RPMI8226 (cell line): ENCODE results near the gene CDT1.
A peak's percentile ranks its signal among the peaks of the same experiment; 100 is the strongest.
"Not testable (repeated sequence)": the region's sequence is repeated elsewhere in the genome, so short reads cannot be mapped to it uniquely, and the experiment has no call there.

Source experiments
- DNase-seq: peaks from one replicate; pipeline ENCODE4 v3.0.0-alpha.2; 2015

The CDT1 gene

DNA sequence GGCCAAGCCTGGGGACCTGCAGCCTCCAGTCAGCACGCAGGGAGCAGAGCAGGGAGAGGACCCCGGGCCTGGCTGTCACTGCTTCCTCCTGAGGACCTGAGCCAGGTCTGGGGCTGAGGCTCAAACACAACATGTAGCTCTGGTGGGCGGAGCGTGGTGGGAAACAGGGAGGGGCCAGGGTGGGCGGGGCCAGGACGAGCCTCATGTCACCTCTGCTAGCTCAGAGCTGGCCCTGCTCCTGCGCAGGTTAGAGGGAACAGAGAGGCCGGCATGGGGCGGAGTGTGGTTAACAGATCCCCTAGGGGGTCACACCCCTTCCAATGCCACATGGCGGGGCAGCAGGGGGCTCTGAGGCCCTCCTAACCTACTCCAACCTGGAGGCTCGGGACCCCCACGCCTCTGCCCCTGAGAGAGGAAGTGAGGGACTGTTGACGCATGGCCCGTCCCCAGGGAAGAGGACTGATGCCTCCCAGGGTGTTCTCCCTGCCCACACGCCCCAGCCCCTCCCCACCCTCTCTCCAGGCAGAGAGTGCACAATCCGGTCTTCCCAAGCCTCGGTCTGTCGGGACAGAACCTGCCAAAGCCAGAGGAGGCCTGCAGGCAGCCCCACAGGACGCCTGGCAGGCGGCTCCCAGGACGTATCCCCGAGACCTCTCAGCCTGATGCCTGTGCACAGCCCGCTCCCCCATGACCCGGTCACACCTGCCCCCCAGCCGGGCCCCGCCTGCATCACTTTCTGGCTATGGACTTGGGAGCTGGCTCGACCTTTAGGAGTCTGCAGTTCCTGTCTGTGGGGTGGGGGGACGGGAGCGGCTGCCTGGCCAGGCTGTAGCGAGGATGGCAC, 33.8 kb upstream of the CDT1 start:
- no peak for DNase-seq

DNA sequence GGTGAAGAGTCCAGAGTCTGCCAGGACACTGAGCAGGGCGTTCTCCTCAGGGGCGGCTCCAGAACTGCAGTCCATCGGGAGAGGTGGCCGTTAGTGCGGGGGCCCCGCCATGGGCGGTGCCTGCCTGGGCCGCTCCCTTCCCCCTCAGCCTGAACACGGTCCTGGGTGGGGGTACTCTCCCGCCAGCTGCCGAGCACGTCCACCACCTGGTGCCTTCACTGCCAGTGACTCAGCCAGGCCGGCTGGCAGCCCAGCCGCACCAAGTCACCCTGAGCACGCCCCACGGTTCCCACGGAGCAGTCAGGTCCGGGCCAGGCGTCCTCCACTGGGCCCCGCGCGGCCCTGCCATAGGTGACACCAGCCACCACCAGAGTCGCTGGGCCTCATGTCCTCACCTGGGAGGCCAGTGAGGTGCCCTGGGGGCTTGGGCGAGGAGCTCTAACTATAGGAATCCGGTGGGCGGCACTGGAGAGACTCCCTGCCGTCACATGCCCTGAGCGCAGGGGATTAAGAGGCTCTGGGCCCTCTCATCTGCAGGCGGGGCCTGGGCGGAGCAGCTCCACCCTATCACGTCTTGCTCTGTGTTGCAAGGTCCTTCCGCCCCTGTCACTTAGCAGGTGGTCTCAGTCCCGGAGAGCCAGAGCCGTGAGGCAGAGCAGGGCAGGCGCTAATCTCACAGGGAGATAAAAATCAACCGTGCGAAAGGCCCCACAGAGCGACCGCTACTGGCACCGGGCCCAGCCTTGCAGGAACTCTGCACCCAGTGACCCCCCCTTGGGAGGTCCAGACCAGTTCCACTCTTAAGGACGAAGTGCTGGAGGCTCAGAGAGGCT, 32.9 kb upstream of the CDT1 start:
- DNase-seq, result no peak

DNA sequence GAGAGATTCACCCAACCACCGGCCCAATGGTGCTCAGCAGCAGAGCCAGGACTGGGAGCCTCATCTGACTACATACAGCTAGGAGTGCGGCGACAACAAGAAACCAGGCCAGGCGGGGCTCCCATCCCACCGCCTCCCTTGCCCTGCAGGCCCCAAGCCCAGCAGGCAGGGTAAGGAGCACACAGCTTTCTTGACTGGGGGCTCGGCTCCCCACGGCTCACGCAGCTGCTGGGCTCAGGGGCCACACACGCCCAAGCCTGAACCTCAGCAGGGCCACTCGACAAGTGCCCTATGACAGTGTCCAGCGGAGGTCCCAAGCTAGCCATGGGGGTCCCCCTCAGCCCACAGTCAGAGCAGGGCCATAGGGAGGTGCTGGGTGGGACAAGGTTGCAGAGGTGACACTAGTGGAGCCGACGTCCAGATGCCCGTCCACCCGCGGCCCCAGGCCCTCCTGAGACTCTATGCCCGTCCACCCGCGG, 32.3 kb upstream of the CDT1 start:
- no peak for DNase-seq

DNA sequence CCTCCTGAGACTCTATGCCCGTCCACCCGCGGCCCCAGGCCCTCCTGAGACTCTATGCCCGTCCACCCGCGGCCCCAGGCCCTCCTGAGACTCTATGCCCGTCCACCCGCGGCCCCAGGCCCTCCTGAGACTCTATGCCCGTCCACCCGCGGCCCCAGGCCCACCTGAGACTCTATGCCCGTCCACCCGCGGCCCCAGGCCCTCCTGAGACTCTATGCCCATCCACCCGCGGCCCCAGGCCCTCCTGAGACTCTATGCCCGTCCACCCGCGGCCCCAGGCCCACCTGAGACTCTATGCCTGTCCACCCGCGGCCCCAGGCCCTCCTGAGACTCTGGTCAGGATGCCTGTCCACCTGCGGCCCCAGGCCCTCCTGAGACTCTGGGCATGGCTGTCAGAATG, 31.8 kb upstream of the CDT1 start:
- DNase-seq, result not testable (repeated sequence)

DNA sequence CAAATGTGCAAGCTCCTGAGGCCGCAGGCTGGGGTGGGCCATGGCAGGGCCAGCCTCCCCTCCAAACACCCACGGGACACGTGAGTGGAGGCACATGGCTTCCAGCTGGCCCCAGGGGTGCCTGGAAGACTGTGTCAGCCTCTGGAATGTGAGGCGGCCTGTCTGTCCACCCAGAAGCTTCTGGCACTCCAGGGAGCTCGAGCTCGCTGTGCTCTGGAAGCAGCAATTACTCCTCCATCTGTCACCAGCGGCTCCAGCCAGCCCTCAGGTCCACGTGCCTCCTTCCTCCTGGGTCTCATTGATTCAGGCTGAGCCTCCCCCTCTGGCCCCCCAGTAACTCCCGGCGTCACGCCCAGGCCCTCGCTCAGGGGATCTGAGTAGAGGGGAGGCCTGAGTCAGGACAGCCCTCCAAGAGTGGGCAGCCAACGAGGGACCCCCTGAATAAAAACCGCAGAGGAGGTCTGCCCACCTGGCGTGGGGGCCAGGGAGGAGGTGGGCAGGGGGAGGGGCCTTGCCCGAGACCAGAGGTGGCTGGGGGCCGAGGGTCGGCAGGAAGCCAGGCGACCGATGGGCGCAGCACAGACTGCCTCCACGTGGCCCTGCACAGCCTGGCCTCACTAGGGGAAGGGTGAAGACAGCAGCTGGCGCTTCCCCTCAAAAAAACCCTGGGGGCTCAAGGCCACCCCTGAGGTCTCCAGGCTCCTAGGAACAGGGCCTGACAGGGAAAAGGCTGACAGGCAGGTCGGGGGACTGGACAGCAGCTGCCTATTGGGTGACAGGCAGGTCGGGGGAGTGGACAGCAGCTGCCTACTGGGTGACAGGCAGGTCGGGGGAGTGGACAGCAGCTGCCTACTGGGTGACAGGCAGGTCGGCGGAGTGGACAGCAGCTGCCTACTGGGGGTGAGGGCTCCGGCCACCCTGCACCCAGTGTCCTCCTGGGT, 30.4 kb upstream of the CDT1 start:
- DNase-seq, result no peak

DNA sequence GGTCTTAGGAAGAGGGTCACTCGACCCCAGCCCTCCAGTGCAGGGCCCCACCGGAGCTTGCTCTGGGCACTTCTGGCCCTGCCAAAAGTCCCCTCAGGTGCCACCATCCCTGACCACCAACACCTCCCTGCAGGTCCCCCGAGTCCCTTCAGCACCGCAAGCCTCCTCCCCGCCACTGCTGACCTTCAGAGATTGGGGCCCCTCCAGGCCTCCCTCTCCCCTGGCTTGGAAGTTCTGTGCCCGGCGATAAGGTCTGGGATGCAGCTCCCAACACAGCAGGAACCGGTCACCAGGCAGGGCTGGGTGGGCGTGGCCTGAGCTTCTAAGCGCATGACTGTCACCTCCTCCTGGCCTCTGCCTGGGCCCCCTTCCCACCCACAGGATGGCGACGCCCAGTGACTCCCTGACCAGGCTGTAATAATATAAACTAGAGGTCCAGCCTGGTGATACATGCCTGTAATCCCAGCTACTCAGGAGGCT, 29.7 kb upstream of the CDT1 start:
- no peak for DNase-seq

DNA sequence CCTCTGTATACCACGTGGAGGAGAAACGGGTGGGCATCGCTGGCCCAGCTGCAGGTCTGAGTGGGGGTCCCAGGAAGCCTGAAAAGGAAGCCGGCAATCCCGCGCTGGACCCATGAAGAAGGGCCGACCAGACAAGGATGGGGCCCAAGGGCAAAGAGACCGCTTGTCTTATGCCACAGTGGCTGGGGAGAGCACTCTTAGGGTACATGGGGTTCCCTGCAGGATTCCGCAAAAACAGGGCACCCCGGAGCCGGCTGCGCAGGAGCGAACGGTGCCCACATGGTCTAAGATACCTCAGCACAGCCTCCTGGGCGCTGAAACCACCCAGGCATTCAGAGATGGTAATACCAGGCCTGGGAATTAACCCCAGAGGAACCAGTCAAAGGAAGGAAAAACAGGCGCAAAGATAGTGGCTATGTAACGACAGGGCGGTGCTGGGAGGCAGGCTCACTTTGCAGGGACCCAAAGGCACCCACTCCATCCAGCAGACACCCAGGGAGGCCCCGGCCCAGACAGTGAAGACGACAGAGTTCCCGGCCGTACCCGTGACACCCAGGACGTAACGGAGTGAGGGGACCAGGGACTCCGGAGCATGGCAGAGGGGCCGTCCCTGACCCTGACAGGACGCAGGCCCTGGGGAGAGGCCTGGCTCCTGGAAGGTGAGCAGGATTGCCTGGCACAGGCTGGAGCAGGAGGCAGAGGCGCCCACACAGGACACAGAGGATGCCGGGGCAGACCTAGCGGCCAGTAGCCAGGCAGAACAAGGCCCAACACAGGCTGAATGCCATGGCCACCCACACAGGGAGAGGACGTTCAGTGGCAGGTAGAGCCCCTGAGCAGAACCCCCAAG, 28.8 kb upstream of the CDT1 start:
- no peak for DNase-seq

DNA sequence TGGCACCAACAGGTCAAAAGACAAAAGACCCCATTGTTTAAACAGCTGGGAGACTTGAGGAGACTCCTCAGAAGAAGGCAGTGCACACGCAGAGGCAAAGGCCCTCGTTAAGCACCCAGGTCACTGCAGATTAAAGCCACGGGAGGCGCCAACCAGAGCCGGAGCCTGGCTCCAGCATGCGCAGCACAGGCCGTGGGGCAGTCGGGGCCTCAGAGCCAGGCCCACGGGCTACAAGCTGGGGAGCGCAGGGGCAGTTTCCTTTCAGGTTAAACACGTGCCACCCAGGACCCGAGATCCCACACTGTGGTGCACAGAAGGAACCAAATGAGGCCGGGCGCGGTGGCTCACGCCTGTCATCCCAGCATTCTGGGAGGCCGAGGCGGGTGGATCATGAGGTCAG, 27.8 kb upstream of the CDT1 start:
- DNase-seq, result no peak

DNA sequence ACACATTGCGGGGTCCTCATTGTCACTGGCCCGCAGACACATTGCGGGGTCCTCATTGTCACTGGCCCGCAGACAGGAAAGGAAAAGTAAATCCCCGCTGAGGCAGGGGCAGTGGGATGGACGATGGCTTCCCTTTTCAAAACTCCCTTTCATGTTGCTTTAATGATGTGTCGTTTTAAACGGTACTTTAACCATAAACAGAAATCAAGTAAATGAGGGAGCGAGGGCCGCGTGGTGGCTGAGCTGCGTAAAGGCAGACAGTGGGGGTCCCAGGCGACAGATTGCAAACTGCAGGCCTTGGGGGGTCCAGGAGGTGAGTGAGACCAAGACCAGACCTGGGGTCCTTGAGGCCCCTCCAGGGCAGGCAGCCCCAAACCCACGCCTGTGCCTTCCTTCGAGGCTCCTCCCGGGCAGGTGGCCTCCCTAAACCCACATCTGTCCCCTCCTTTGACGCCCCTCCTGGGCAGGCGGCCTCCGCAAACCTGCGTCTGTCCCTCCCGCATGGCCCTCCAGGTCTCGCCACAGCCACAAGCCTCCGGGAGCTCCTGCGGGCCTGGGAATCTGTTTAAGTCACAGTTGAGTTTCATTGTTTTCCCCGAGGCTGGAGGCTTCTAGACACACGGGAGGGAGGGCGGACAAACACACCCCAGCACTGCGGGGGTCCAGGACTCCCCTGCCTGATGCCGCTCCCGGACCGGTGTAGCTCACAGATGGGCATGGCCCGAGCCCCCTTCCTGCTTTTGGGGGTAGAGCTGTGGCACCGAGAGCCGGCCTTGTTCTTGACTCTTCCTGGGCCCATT, 25.9 kb upstream of the CDT1 start:
- no peak for DNase-seq

DNA sequence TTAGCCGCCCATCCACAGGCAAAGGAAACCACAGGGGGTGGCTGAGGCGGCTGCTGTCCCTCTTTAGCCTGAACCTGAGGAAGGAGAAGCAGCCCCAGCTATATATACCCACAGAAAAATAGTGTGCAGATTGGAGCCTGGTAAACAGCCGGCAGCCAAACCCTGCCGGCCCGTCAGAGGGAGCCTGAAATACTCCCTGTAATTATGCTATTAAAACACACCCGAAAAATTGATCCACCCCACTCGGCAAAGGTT, 25.4 kb upstream of the CDT1 start:
- DNase-seq, result no peak

DNA sequence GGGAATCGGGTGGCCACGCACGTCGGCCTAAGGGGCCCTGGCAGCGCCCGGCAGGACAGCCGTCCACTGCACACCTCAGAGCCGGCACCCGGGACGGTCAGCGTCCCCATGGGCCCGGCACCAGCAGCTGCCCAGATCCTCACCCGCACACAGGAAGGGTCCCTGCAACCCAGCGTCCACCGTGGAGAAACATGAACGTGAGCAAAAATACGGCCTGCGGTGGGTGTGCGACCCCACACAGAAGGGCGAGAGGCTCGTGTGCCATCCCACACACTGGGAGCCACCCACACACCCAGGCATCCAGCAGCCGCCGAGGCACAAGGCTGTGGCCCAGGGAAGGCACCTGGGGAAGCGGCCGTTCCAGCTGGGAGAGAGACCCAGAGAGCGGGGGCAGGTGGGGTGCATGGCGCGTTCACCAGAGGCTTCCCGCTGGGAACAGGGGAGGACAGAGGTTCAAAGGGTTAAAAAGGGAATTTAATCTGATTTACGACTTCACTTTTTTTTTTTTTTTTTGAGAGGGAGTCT, 25.0 kb upstream of the CDT1 start:
- DNase-seq, result no peak

DNA sequence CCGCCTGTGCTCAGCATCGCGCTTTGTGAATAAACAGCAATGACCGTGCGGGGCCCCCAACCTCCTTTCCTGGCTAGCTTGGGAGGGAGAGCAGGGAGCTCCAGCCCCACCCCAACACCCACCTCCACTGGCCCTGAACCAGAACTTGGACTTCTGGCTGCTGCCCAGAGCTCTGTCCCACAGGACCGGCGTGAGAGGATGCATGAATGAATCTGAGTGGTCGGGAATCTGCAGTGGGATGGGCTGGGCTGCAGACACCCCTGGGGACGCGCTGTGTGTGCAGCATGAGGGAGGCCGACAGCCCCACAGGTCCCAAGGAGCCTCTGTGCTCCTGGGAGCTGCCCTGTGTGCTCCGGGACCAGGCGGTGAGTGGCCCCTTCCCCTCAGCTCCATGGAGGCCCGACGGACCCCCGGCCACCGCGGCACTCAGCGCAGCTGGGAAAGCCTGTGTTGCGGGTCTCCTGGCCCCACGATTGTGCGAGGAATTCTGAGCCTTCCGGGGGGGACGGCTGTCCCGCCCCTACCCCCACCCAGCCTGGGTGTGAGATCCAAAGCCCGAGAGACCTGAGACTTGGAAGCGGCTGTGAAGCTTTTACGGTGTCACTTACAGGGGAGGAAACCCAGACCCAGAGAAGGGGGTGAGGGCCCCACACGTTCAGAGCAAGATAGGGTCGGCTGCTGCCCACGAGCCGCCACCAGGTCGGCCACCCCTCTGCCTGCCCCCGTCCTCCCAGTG, 24.0 kb upstream of the CDT1 start:
- DNase-seq, result no peak

DNA sequence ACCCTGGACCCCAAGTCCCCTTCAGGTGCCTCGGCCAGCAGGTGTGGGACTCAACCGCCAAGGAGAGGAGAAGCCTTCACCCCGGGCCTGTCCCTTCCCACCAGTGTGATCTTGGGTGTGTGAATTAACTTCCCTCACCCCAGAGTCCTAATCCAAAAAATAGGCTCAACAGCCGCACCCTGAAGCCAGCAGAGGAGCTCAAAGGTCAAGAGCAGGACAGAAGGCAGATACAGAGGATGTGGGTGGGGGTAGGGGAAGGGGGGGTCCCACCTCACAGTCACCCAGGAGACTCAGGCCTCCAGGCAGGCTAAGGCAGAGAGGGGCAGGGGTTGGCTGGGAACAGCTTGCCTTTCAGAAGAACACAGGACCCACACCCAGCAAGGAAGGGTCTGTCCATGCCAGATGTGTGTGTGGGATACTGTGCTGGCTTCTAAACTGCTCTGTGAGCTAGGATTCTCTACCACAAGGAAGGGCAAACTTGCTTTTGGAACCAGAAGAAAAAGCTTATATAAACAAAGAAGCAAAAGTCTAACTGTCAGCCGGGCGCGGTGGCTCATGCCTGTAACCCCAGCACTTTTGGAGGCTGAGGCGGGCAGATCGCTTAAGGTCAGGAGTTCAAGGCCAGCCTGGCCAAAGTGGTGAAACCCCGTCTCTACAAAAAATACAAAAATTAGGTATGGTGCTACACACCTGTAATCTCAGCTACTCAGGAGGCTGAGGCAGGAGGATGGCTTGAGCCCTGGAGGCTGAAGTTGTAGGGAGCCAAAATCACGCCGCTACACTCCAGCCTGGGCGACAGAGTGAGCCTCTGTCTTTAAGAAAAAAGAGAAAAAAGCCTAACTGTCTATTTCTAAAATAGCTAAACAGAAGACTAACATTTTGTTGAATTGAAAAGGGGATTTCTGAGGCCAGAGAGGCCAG, 23.2 kb upstream of the CDT1 start:
- peak; percentile 21 for DNase-seq

DNA sequence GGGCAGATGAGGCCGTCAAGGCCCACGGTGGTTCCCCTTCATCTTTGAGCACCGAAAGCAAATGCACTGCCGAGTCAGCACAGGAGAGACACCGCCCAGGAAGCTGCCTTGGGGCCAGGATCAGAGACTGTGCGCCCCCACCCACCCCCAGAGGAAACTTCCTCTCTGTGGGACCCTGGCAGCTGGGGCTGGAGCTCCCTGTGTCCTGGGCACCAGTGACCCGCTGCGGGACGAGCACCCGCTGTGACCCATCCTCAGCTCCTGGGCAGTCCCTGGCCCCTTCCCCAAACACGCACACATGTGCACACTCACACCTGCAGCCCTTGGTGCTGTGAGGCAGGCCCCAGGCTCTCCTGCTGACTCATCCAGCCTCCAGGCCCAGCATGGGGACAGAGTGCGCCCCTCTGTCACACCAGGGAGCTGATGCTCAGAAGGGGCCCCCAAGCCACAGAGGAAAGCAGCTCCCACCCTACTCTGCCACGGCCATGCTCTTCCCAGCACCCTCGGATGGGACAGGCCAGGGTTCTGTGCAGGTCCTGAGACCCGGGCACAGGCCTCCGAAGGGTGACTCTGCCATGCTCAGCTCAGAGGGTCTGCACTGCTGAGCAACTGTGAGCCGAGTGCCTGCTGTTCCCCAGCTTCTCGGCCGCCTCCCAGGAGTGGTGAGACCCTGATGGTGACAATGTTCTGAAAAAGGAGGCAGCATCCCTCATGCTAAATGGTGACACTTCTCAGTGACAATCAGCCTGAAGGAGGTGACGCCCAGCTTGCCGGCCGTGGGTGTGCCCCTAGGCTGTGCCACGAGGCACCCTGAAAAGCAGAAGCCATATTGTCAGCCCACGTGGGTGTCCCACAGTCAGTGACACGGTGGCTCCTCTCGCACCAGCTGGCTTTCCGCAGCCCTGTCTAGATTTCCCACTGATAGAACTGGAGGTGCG, 22.2 kb upstream of the CDT1 start:
- DNase-seq, result peak; percentile 83

DNA sequence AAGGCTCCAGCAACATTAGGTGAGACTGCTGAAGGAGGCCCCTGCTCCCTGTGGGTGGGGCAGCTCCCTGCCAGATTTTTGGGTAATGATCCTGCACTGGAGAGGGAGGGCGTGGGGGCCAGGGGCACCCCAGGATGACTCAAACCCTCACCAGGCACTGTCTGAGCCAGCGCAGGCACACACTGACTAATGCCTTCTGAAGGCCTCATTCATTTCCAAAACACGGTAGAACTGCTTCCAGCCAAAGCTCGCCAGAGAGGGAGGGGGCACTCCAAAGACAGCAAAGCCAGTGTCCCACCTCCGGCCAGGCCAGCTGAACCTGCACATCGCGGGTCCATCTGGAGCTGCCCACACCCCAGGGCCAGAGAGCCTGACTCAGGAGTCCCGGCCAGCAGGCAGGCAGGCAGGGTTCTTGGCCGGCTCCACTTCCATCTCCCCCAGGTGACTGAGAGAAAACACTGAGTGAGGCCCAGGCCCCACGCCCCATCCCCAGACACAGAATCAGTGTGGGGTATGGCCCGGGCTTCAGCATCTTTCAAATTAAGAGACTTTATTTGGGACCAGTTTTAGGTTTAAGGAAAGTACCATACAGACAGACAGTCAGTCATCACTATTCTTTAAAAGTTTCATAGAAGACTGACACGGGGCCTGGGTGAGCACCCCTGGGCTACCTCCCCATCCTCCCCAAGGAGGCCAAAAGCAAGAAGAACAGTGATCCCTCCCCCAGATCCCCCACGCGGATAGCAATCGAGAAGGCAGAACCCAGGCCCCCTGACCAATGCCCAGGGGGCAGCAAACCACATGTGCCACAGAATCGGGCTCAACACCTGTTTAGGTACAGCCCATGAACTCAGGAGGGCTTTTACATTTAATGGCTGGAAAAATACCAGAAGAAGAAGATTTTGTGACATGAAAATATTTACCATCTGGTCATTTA, 20.9 kb upstream of the CDT1 start:
- peak; percentile 44 for DNase-seq

DNA sequence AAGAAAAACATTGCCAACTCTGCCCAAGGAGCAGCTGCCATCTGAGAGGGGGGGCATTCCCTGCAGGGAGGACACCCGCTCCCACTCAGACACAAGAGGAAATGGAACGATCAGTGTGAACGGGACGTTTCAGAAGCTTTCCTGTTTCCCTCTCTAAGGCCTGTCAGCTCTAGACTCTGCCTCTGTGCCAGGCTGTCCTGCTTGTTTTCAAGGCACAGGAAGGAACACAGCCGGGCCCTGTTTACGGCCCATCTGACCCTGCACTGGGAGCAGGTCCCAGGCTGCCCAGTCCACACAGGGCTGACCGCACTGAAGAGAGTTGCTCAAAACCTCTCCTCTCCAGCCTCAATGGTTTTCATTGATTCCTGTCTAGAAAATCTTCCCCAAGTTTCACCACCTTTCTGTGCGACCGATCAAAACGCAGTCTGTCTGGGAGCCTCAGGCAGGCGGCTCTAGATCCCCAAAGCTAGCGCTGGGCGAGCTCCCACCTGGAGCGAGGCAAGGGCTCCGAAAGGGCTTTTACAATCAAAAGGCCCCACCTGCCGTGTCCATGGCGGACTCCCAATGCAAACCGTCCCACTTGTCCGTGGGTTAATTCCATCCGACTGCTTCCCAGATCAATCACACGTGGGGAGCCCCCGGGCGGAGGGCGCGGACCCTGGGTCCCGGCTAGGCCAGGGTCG, 20.1 kb upstream of the CDT1 start:
- peak; percentile 43 for DNase-seq
